Measurements from ENCODE around the gene MRPS22.
"Not testable (repeated sequence)": the region's sequence is repeated elsewhere in the genome, so short reads cannot be mapped to it uniquely, and the experiment has no call there.

MRPS22 gene

GRCh38 chr3:139388821-139389551 lies 45.2 kb downstream of the MRPS22 start:
- Mint-ChIP-seq H3K9me3 (no peaks in the 10 kb centered on the region), H3K36me3 (peaks cover 38% of the 10 kb centered on the region), H3K4me3 (peak overlapping the region; percentile 88), H3K4me1 (peaks cover 32% of the 10 kb centered on the region), H3K27ac (peak overlapping the region; percentile 98)
- peak; percentile 48 for ATAC-seq
- DNase-seq (ENCODE audit: low spot score in 2 of 2): no peak

GRCh38 chr3:139389552-139390368 lies 45.9 kb downstream of the MRPS22 start, which contains the start of gene COPB2:
TSS of gene COPB2 (minus strand) at chr3:139389647. CDS start at chr3:139389550, 97 bp downstream.
- Mint-ChIP-seq H3K4me1 (peaks cover 32% of the 10 kb centered on the region), H3K27ac (peak within 1 kb of the TSS; percentile 98)

GRCh38 chr3:139394116-139394515 lies 50.3 kb downstream of the MRPS22 start:
- DNase-seq (ENCODE audit: low spot score in 2 of 2): no peak
- no peak for ATAC-seq
- H3K9me3 Mint-ChIP-seq: no peaks in the 10 kb centered on the region
- peaks cover 10% of the 10 kb centered on the region for H3K4me1 Mint-ChIP-seq
- H3K27ac Mint-ChIP-seq: no peak overlapping the region
- H3K36me3 Mint-ChIP-seq: peaks cover 14% of the 10 kb centered on the region
- no peak overlapping the region for H3K4me3 Mint-ChIP-seq

More at GRCh38 chr3:139389552-139390368, 45.9 kb downstream of the MRPS22 start, which contains the start of gene COPB2:
- Mint-ChIP-seq H3K4me3 (peak within 1 kb of the TSS; percentile 88), H3K36me3 (peaks cover 38% of the 10 kb centered on the region), H3K9me3 (no peaks in the 10 kb centered on the region)
- DNase-seq (ENCODE audit: low spot score in 2 of 2) (peak; percentile 98 to 100), ATAC-seq (peak; percentile 95)

- ATAC-seq: no peak
Measured at GRCh38 chr3:139396707-139397106, 52.9 kb downstream of the MRPS22 start.

GRCh38 chr3:139401155-139401554 lies 57.3 kb downstream of the MRPS22 start:
- peaks cover 10% of the 10 kb centered on the region for H3K9me3 Mint-ChIP-seq
- not testable (repeated sequence) for DNase-seq (ENCODE audit: low spot score in 2 of 2); H3K27ac Mint-ChIP-seq; ATAC-seq; H3K4me3 Mint-ChIP-seq; H3K36me3 Mint-ChIP-seq; H3K4me1 Mint-ChIP-seq

More at GRCh38 chr3:139396707-139397106, 52.9 kb downstream of the MRPS22 start:
- Mint-ChIP-seq H3K36me3 (no peaks in the 10 kb centered on the region), H3K4me1 (peaks cover 5% of the 10 kb centered on the region), H3K4me3 (no peak overlapping the region), H3K9me3 (no peaks in the 10 kb centered on the region), H3K27ac (no peak overlapping the region)
- no peak for DNase-seq (ENCODE audit: low spot score in 2 of 2)
